Muscle layer of duodenum (tissue), 2 donors: ENCODE data around the gene ANP32A.

Experiments used
- H3K27ac ChIP-seq: one replicate; pipeline ENCODE4 v1.7.0; 2013; ENCODE audit warnings: mild to moderate bottlenecking, low read length
- H3K27me3 ChIP-seq: one replicate; pipeline ENCODE4 v1.7.0; 2013; ENCODE audit warnings: low read depth, mild to moderate bottlenecking, control low read depth, low read length
- H3K36me3 ChIP-seq, 2 donors: one replicate each; pipeline ENCODE4 v1.7.0; 2013; ENCODE audit warnings: low read length in 2 of 2, control low read depth in 1 of 2, mild to moderate bottlenecking in 1 of 2; ENCODE audit not compliant: insufficient read depth in 2 of 2, control insufficient read depth in 1 of 2
- H3K4me1 ChIP-seq, 2 donors: one replicate each; pipeline ENCODE4 v1.7.0; 2013; ENCODE audit warnings: low read length in 2 of 2, mild to moderate bottlenecking in 2 of 2, control low read depth in 1 of 2, moderate library complexity in 1 of 2; ENCODE audit not compliant: insufficient read depth in 2 of 2, control insufficient read depth in 1 of 2
- H3K4me3 ChIP-seq, 2 donors: one replicate each; pipeline ENCODE4 v1.7.0; 2013; ENCODE audit warnings: low read length in 2 of 2, low read depth in 1 of 2, mild to moderate bottlenecking in 1 of 2
- H3K9me3 ChIP-seq, 2 donors: one replicate each; pipeline ENCODE4 v1.7.0; 2013; ENCODE audit warnings: low read length in 2 of 2, control low read depth in 1 of 2, mild to moderate bottlenecking in 1 of 2; ENCODE audit not compliant: control insufficient read depth in 1 of 2
- donor health status: healthy.

Gene ANP32A

GRCh38 chr15:68819495-68820294, 1.0 kb downstream of the ANP32A start:
- Histone ChIP-seq H3K4me3 (peak overlapping the region; percentile 96 to 97), H3K27me3 (no peaks in the 10 kb centered on the region), H3K4me1 (peaks cover 15 to 26% of the 10 kb centered on the region in 2 donors), H3K36me3 (peaks cover 0 to 6% of the 10 kb centered on the region in 2 donors), H3K9me3 (no peaks in the 10 kb centered on the region), H3K27ac (peak overlapping the region; percentile 97)

DNA sequence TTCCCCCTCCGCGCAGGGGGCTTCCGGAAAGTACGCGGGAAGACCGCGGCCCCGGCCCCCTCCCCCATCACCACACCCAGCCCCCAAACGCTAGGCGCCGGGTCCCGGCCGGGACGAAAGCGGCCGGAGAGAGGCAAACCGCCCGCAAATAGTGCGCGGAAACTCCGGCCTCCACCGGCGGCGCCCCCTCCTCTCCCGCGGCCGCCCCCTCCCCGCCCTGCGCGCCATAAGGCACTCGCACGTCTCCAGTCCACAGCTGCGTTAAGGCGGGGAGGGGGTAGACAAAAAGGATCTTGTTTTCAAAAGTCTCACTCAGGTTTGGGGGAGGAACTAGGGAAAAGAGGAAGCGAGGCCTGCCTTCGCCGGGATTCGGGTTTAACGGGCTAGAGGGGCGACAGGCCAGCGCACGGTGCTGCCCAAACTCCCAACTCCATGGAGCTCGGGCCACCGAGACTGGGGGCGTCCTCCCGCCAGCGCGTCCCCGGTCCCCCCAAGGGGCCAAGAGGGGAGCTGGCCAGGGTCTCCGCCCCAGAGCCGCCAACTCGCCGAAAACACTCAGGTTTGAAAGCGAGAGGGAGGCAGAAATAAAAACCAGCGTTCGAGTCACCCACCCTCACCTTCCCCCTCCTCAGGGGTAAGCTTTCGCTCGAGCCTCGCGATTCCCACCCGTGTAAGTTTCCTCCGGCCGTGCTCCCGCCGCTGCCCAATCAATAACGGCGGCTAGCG, 1.8 kb downstream of the ANP32A start:
- Histone ChIP-seq H3K4me1 (peaks cover 15 to 29% of the 10 kb centered on the region in 2 donors), H3K27ac (peak overlapping the region; percentile 97), H3K36me3 (peaks cover 0 to 6% of the 10 kb centered on the region in 2 donors), H3K4me3 (peak overlapping the region; percentile 96 to 97), H3K27me3 (no peaks in the 10 kb centered on the region), H3K9me3 (no peaks in the 10 kb centered on the region)

- Histone ChIP-seq H3K36me3 (peaks cover 0 to 6% of the 10 kb centered on the region in 2 donors), H3K27ac (peak overlapping the region; percentile 97), H3K4me1 (peaks cover 19 to 35% of the 10 kb centered on the region in 2 donors), H3K4me3 (peak overlapping the region; percentile 96 to 97), H3K9me3 (no peaks in the 10 kb centered on the region), H3K27me3 (no peaks in the 10 kb centered on the region)
Observed at GRCh38 chr15:68818066-68818768, 2.5 kb downstream of the ANP32A start.

DNA sequence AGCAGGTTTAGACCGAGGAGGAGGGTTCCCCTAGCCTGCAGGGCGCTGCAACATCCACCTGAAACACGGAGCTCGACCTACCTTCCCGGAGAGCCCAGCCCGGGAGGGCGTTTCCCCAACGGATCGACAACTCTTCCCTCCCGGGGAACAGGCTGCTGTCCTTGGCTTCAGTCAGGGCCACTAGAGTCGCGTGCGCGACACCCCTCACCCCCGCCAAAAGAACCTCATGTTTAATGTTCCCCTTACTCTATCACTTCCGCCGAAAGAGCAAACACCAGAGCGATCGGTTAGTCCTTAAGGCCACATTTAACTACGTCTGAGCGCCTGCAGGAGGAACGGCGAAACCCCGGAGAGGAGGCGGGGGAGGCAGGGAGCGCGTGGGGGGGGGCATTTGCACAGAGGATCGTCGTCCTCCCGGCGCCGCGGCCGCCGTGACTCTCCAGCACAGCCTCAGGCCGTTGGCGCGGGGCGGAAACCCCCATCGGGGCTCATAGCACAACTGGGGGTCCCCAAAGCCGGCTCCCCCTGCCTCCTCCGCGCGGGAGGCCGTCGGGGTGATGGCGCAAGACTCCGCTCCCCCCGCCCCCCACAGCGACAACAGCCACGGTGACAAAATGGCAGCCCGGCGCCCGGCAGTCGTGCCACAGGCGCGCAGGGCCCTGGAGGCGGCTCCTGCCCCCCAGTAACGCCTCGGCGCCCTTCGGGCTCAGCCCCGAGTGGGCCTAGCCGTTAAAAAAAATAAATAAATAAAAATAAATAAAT, 3.2 kb downstream of the ANP32A start:
- peaks cover 20 to 39% of the 10 kb centered on the region in 2 donors for H3K4me1 ChIP-seq
- no peaks in the 10 kb centered on the region for H3K27me3 ChIP-seq
- peak overlapping the region; percentile 91 to 96 for H3K4me3 ChIP-seq
- no peaks in the 10 kb centered on the region for H3K9me3 ChIP-seq
- H3K36me3 ChIP-seq, result peaks cover 0 to 6% of the 10 kb centered on the region in 2 donors
- peak overlapping the region; percentile 99 for H3K27ac ChIP-seq

DNA sequence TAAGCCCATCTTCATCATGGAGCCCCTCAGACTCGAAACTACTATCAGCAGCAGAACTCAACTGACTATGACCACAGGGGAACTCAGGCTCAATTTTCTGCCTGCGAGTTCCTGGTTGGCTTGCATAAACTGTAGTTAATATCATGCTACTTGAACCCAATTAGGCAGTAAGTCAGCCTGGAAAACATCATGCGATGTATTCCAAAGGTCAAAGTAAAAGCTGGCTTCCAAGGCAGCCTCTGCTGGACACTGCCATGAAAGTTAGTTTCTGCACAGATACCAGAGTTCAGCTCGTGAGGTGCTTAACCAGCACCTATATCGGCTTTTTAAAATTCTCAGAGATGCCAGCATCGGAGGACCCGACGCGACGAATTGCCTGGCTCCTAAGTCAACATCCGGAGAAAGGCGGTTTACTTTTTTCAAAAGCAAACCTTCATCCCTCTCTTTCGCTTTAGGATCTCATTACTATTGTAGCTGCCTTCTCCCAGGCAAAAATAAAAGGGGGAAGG, 3.8 kb downstream of the ANP32A start:
- peak overlapping the region; percentile 99 for H3K27ac ChIP-seq
- no peaks in the 10 kb centered on the region for H3K9me3 ChIP-seq
- H3K36me3 ChIP-seq, result peaks cover 0 to 6% of the 10 kb centered on the region in 2 donors
- peaks cover 20 to 37% of the 10 kb centered on the region in 2 donors for H3K4me1 ChIP-seq
- H3K27me3 ChIP-seq, result no peaks in the 10 kb centered on the region
- H3K4me3 ChIP-seq, result peak overlapping the region; percentile 91 to 96

GRCh38 chr15:68816158-68816557, 4.5 kb downstream of the ANP32A start:
- Histone ChIP-seq H3K4me3 (peak overlapping the region in 1 of 2 donors; percentile 91), H3K4me1 (peaks cover 20 to 32% of the 10 kb centered on the region in 2 donors), H3K36me3 (peaks cover 0 to 6% of the 10 kb centered on the region in 2 donors), H3K9me3 (no peaks in the 10 kb centered on the region), H3K27me3 (no peaks in the 10 kb centered on the region), H3K27ac (peak overlapping the region; percentile 99)

- H3K9me3 ChIP-seq, result no peaks in the 10 kb centered on the region
- H3K36me3 ChIP-seq, result peaks cover 0 to 6% of the 10 kb centered on the region in 2 donors
- H3K27me3 ChIP-seq, result no peaks in the 10 kb centered on the region
- no peak overlapping the region for H3K4me3 ChIP-seq
- no peak overlapping the region for H3K27ac ChIP-seq
- H3K4me1 ChIP-seq, result peaks cover 20 to 32% of the 10 kb centered on the region in 2 donors
Observed at GRCh38 chr15:68815598-68815997, 5.1 kb downstream of the ANP32A start.

DNA sequence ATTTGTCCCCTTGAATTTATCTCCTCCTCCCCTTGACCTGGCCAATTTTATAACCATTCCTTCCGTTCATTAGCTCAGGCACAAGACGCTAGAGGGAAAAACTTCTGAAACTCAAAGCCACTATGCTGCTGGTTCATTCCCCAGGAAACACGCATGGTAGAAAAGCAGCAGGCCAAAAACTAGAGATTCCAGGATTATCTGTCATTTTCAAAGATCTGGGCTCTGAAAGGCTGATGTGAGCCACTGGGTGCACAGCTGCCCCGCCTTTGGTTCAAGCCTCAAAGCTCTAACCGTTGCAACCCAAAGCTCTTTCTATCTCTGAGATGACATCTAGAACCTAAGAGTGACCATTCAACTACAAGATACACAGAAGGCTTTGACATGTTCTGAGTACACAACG, 6.1 kb downstream of the ANP32A start:
- H3K27ac ChIP-seq, result no peak overlapping the region
- peaks cover 20 to 32% of the 10 kb centered on the region in 2 donors for H3K4me1 ChIP-seq
- H3K4me3 ChIP-seq, result no peak overlapping the region

DNA sequence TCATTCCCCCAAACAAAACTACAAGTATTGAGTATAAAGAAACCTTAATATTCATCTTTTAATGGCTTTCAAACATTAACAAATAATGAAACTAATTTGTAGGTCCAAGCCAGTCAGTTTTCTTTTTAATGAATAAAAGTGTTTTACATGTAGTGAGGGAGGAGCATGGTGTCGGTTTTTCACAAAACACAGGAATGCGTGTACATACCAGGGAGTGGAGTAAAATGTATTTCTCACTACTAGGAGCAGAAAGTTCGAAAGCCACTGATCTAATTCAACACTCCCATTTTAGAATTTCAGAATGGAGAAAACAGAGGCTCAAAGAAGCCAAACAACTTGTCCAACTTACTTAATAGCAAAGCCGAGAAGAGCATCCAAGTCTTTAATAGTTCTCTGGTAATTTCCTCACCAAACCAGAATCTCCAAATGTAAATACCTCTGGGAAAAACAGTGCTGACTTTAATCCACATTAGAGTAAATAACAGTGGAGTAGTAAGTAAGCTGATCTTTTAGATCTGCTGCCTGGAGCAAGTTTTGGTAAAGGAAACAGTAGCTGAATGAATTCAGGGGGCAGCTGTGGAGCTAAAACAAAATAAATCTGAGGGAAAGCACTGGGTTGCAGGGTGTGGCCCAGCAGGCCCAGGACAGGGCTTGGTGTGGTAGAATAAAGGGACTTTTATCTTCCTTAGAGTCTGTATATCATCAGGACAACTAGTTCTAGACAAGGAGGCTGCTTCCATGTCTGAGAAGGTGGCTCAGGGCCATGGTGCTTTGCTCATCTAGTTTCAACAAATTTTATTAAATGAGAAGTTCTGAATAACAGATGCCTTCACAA, 7.9 kb downstream of the ANP32A start:
- Histone ChIP-seq H3K36me3 (no peaks in the 10 kb centered on the region), H3K27me3 (no peaks in the 10 kb centered on the region), H3K4me3 (no peak overlapping the region), H3K4me1 (peaks cover 25 to 41% of the 10 kb centered on the region in 2 donors), H3K9me3 (no peaks in the 10 kb centered on the region), H3K27ac (peak overlapping the region; percentile 65)

More for the DNA sequence above, 6.1 kb downstream of the ANP32A start:
- Histone ChIP-seq H3K27me3 (no peaks in the 10 kb centered on the region), H3K9me3 (no peaks in the 10 kb centered on the region), H3K36me3 (peaks cover 0 to 3% of the 10 kb centered on the region in 2 donors)

- Histone ChIP-seq H3K36me3 (no peaks in the 10 kb centered on the region), H3K4me3 (no peak overlapping the region), H3K4me1 (peaks cover 25 to 49% of the 10 kb centered on the region in 2 donors), H3K27me3 (no peaks in the 10 kb centered on the region), H3K9me3 (no peaks in the 10 kb centered on the region), H3K27ac (no peak overlapping the region)
Observed at GRCh38 chr15:68812069-68812468, 8.6 kb downstream of the ANP32A start.
